NT2/D1 (cell line): Measurements from ENCODE around the gene UBE3A.

Experiments
- SUZ12 ChIP-seq: IDR thresholded peaks from 2 replicates; pipeline ENCODE4 v1.6.1; 2011; ENCODE audit not compliant: insufficient read length, insufficient read depth; ENCODE audit errors: extremely low read depth
- ZNF274 ChIP-seq: IDR thresholded peaks from 2 replicates; pipeline ENCODE4 v1.6.1; 2011; ENCODE audit warnings: mild to moderate bottlenecking, low read depth, low read length

GRCh38 chr15:25381579-25381978 is 57.2 kb downstream of the UBE3A start:
- no peak for TF ChIP-seq SUZ12
- no peak for TF ChIP-seq ZNF274
